ENCODE measurements around the gene CA10. TPM values are rescaled to one million over a fixed set of nuclear protein-coding genes. Genes with fewer than 3 reads are reported as not detected.

Gene CA10
- total and polyA plus RNA-seq, 5 experiments from 2014 or later = not detected

GRCh38 chr17:51702963-51703360 lies 455.6 kb downstream of the CA10 start:
- no peaks in the 10 kb centered on the region for H3K9me3 Mint-ChIP-seq
- POLR2A ChIA-PET = no interaction called here
- H3K27ac Mint-ChIP-seq = no peak overlapping the region

GRCh38 chr17:51701501-51701900 lies 457.0 kb downstream of the CA10 start:
- DNase-seq (no peak), ATAC-seq (no peak)
- Mint-ChIP-seq H3K27ac (no peak overlapping the region), H3K27me3 (peaks cover 15 to 40% (median 31%) of the 10 kb centered on the region in 5 donors), H3K36me3 (peaks cover 0 to 7% (median 0%) of the 10 kb centered on the region in 3 donors), H3K9me3 (peaks cover 0 to 6% (median 2%) of the 10 kb centered on the region in 9 donors), H3K4me1 (no peaks in the 10 kb centered on the region), H3K4me3 (no peak overlapping the region)
- POLR2A ChIA-PET = no interaction called here

More at GRCh38 chr17:51702963-51703360, 455.6 kb downstream of the CA10 start:
- DNase-seq (no peak), ATAC-seq (no peak)
- Mint-ChIP-seq H3K4me3 (no peak overlapping the region), H3K4me1 (no peaks in the 10 kb centered on the region), H3K36me3 (peaks cover 0 to 4% (median 0%) of the 10 kb centered on the region in 3 donors), H3K27me3 (peaks cover 12 to 37% (median 25%) of the 10 kb centered on the region in 5 donors)

GRCh38 chr17:51700011-51700760 lies 458.3 kb downstream of the CA10 start:
- Mint-ChIP-seq H3K4me3 (no peak overlapping the region), H3K36me3 (peaks cover 0 to 10% (median 0%) of the 10 kb centered on the region in 3 donors), H3K27me3 (peaks cover 21 to 51% (median 31%) of the 10 kb centered on the region in 5 donors), H3K27ac (no peak overlapping the region), H3K9me3 (peaks cover 0 to 16% (median 9%) of the 10 kb centered on the region in 9 donors), H3K4me1 (no peaks in the 10 kb centered on the region)
- DNase-seq = no peak
- no peak for ATAC-seq
- POLR2A ChIA-PET = no interaction called here

GRCh38 chr17:51699303-51699702 lies 459.2 kb downstream of the CA10 start:
- Mint-ChIP-seq H3K27me3 (peaks cover 19 to 51% (median 30%) of the 10 kb centered on the region in 5 donors), H3K36me3 (peaks cover 0 to 10% (median 0%) of the 10 kb centered on the region in 3 donors), H3K4me1 (no peaks in the 10 kb centered on the region), H3K27ac (no peak overlapping the region), H3K9me3 (peaks cover 0 to 24% (median 13%) of the 10 kb centered on the region in 9 donors), H3K4me3 (no peak overlapping the region)
- ATAC-seq (no peak), DNase-seq (no peak)
- POLR2A ChIA-PET = no interaction called here

DNA sequence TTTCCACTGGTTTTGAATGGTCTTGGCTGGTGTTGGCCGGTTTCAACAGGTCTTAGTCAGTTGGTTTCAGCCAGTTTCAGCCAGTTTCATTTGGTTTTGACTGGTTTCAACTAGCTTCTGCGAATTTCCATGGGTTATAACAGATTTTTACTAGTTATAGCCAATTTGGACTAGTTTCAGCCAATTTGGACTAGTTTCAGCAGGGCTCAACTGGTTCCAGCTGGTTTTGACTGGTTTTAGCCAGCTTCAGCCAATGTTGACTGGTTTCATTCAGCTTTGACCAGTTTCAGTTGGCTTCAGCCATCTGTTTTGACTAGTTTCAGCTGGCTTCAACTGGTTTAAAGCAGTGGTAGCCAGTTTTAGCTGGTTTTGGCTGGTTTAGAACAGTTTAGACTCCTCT lies 465.6 kb downstream of the CA10 start:
- POLR2A ChIA-PET = no interaction called here
- ATAC-seq = no peak
- Mint-ChIP-seq H3K9me3 (peaks cover 0 to 38% (median 18%) of the 10 kb centered on the region in 9 donors), H3K4me1 (no peaks in the 10 kb centered on the region), H3K27me3 (peaks cover 9 to 25% (median 11%) of the 10 kb centered on the region in 5 donors), H3K4me3 (no peak overlapping the region), H3K36me3 (peaks cover 0 to 14% (median 0%) of the 10 kb centered on the region in 3 donors), H3K27ac (no peak overlapping the region)
- peak in 2 of 10 donors; percentile 3 to 5 for DNase-seq

DNA sequence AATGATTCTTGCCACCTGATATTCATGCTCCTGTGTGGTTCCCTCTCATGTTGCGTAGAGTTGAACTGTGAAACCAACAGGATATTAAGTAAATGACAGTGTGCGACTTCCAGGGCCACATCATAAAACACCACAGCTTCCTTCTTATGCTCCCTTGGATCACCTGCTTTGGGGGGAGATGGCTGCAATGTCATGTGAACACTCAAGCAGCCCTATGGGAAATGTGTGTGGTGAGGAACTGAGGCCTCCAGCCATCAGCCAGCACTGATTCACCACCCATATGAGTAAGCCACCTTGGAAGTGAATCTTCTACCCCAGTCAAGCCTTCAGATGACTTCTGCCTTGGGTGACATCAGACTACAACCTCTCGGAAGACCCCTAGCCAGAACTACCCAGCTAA lies 470.6 kb downstream of the CA10 start:
- no peak overlapping the region for H3K4me3 Mint-ChIP-seq
- peaks cover 0 to 8% (median 0%) of the 10 kb centered on the region in 3 donors for H3K36me3 Mint-ChIP-seq
- H3K4me1 Mint-ChIP-seq = no peaks in the 10 kb centered on the region
- DNase-seq (no peak), ATAC-seq (no peak)
- H3K27ac Mint-ChIP-seq = no peak overlapping the region
- POLR2A ChIA-PET = no interaction called here
- peaks cover 0 to 8% (median 1%) of the 10 kb centered on the region in 5 donors for H3K27me3 Mint-ChIP-seq
- peaks cover 0 to 15% (median 2%) of the 10 kb centered on the region in 9 donors for H3K9me3 Mint-ChIP-seq

DNA sequence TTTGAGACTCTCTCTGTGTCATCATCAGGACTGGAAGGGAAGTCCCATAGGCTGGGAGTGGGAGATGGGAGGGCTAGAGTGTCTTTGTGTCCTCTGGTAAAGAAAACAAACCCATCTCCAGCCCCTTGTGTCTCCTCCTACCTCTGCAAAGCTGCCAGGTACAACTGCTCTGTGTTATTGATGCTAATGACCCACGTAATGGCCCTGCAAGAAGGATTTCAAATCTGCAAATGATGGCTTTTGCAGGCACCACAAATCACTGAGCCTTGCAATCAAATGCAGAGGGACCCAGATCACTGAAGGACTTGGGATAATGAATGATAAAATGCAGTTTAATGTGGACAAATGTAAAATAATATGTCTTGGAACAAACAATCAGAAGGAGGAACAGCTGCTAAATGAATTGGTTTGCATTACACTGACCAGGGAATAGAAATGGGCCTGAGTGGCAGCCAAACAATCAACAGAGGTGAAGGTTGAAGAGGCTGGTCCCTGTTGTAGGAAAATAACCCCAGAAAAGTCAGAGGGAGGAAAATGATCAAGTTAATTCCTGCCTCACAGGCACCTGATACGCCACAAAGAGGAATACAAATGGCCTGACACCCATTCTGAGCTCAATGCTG lies 473.1 kb downstream of the CA10 start:
- Mint-ChIP-seq H3K27ac (no peak overlapping the region), H3K4me3 (no peak overlapping the region), H3K36me3 (peaks cover 0 to 2% (median 0%) of the 10 kb centered on the region in 3 donors), H3K27me3 (peaks cover 2 to 14% (median 5%) of the 10 kb centered on the region in 5 donors), H3K4me1 (no peaks in the 10 kb centered on the region), H3K9me3 (peaks cover 0 to 4% (median 0%) of the 10 kb centered on the region in 9 donors)
- DNase-seq (no peak), ATAC-seq (no peak)
- POLR2A ChIA-PET = no interaction called here

GRCh38 chr17:51684214-51684613 lies 474.3 kb downstream of the CA10 start:
- DNase-seq (no peak), ATAC-seq (no peak)
- H3K27me3 Mint-ChIP-seq = peaks cover 2 to 23% (median 5%) of the 10 kb centered on the region in 5 donors
- H3K4me1 Mint-ChIP-seq = no peaks in the 10 kb centered on the region
- H3K36me3 Mint-ChIP-seq = no peaks in the 10 kb centered on the region
- POLR2A ChIA-PET = no interaction called here
- H3K4me3 Mint-ChIP-seq = no peak overlapping the region
- peaks cover 0 to 2% (median 0%) of the 10 kb centered on the region in 9 donors for H3K9me3 Mint-ChIP-seq
- no peak overlapping the region for H3K27ac Mint-ChIP-seq

GRCh38 chr17:51683291-51683690 lies 475.2 kb downstream of the CA10 start:
- H3K4me1 Mint-ChIP-seq = no peaks in the 10 kb centered on the region
- ATAC-seq (no peak), DNase-seq (no peak)
- POLR2A ChIA-PET = no interaction called here
- peaks cover 0 to 2% (median 0%) of the 10 kb centered on the region in 9 donors for H3K9me3 Mint-ChIP-seq
- no peak overlapping the region for H3K27ac Mint-ChIP-seq
- no peaks in the 10 kb centered on the region for H3K36me3 Mint-ChIP-seq
- H3K4me3 Mint-ChIP-seq = no peak overlapping the region
- peaks cover 2 to 23% (median 5%) of the 10 kb centered on the region in 5 donors for H3K27me3 Mint-ChIP-seq

GRCh38 chr17:51682115-51682514 lies 476.4 kb downstream of the CA10 start:
- DNase-seq = no peak
- no peak for ATAC-seq
- H3K4me3 Mint-ChIP-seq = no peak overlapping the region
- no peaks in the 10 kb centered on the region for H3K4me1 Mint-ChIP-seq
- POLR2A ChIA-PET = no interaction called here
- peaks cover 0 to 8% (median 0%) of the 10 kb centered on the region in 9 donors for H3K9me3 Mint-ChIP-seq
- no peak overlapping the region for H3K27ac Mint-ChIP-seq
- H3K36me3 Mint-ChIP-seq = no peaks in the 10 kb centered on the region
- H3K27me3 Mint-ChIP-seq = peaks cover 2 to 23% (median 5%) of the 10 kb centered on the region in 5 donors

DNA sequence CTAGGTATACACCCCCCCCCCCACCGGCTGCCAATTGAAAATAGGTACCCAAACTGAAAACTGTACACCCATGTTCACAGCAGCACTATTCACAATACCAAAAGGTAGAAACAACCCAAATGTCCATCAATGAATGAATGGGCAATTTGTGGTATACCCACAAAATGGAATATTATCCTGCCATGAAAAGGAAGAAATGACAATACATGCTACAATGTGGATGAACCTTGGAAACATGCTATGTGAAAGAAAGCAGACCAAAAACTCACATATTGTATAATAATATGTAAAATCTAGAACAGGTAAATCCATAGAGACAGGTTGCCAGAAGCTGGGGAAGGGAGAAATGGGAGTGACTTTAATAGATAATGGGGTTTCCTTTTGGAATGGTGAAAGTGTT lies 480.6 kb downstream of the CA10 start:
- Mint-ChIP-seq H3K9me3 (peaks cover 0 to 8% (median 0%) of the 10 kb centered on the region in 9 donors), H3K27me3 (peaks cover 4 to 29% (median 7%) of the 10 kb centered on the region in 5 donors), H3K36me3 (no peaks in the 10 kb centered on the region), H3K4me3 (no peak overlapping the region), H3K27ac (no peak overlapping the region), H3K4me1 (no peaks in the 10 kb centered on the region)
- DNase-seq (no peak), ATAC-seq (no peak)
- POLR2A ChIA-PET = no interaction called here

DNA sequence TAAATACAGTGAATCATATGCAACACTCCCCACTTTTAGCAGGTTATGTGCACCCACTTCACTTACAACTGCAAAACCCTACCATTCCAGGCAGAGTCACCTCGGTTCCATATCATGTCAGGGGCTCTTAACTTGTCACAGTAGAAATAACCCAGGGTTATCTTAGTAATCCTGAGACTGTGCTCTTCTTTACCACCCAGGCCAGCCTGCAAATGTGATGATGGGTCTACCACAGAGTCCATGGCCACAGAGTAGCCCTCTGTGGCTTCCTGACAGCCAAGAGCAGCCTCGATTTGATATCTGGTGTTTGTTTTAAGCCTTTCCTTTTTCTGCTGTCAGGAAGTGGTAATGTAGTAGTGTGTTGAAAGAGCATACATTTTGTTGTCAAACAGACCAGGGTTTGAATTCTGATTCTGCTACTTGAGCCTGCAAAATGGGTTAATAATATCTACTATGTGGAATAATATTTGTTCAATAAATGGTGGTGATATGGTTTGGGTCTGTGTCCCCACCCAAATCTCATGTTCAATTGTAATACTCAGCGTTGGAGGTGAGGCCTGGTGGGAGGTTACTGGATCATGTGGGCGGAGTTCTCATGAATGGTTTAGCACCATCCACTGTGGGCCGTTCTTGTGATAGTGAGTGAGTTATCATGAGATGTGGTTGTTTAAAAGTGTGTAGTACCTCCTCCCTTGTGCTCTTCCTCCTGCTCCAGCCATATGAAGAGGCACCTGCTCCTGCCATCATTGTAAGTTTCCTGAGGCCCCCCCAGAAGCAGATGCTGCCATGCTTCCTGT lies 481.6 kb downstream of the CA10 start:
- H3K4me3 Mint-ChIP-seq = no peak overlapping the region

More for the DNA sequence above, 481.6 kb downstream of the CA10 start:
- Mint-ChIP-seq H3K4me1 (no peaks in the 10 kb centered on the region), H3K27me3 (peaks cover 5 to 35% (median 6%) of the 10 kb centered on the region in 5 donors), H3K9me3 (peaks cover 0 to 8% (median 0%) of the 10 kb centered on the region in 9 donors), H3K36me3 (no peaks in the 10 kb centered on the region), H3K27ac (no peak overlapping the region)
- no peak for ATAC-seq
- POLR2A ChIA-PET = no interaction called here
- DNase-seq = no peak

Measured in naive thymus-derived CD8-positive, alpha-beta T cell (primary cell).